Right ventricle myocardium inferior (tissue), 1 donor: ENCODE measurements around the gene IL1R2. TPM values are rescaled to one million over a fixed set of nuclear protein-coding genes. Genes with fewer than 3 reads are reported as not detected.

Experiments
- ATAC-seq: fragments of 200-7000 bp; cut with Tn5 transposase; one replicate; pipeline ENCODE4 v1.9.1; 2020; ENCODE audit warnings: mild to moderate bottlenecking, moderate library complexity
- DNase-seq: peaks from one replicate; pipeline ENCODE4 v3.0.0; 2021; ENCODE audit errors: missing footprints
- intact Hi-C: fragments of 100-400 bp; cut with DNase I; formaldehyde crosslinking; loops from one replicate; pipeline ENCODE4 v1.11.0; 2022
- total RNA-seq: library from RNA; stranded (reverse); fragmentation: NEBNext Ultra II Directional; extraction: Animal tissue kit (Norgen Biotek cat#: 25700); gene quantifications from one replicate; pipeline ENCODE4 v1.2.1, GENCODE V29; 2021
- donor health status: DM: no; HTN: yes; CAD: no; lungs with severe emphysema.

IL1R2 gene
- total RNA-seq, 1 donor from 2014 or later, result 1.3 TPM

DNA sequence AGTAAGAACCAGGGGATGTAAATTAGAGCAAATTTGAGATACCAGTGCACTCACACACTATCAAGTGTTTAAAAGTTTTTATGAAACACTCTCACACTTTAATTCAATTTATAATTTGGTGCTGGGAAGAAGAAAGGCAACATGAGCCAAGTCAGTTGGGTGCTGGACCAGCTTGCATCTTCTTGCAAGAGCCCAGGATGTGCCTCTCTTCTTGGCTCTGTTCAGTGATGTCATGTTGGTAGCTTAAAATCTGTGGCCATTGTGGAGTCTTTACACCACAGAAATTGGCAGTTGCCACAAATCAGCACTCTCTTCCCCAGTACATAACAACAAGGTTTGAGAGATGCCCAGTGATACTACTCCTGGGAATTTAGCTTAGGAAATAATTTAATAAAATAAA lies 38.2 kb downstream of the IL1R2 start:
- no peak for ATAC-seq
- DNase-seq, result no peak
- intact Hi-C loops, result no loop called here

DNA sequence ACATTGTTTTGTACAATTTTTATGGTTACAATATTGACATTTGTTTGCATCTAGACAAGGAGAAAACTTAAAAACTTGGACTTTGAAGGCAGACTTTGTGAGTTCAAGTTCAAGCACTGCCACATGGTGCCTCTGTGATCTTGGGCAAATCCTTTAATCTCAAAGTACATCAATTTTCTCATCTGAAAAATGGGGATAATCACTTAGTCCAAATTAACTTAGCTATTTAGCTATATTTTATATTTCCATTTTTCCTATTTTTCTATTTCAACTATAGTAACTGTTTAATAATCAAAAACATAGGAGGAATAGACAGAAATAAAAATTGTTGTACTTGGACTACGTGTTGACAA lies 38.7 kb downstream of the IL1R2 start:
- ATAC-seq (no peak), DNase-seq (no peak)
- intact Hi-C loops, result no loop called here

DNA sequence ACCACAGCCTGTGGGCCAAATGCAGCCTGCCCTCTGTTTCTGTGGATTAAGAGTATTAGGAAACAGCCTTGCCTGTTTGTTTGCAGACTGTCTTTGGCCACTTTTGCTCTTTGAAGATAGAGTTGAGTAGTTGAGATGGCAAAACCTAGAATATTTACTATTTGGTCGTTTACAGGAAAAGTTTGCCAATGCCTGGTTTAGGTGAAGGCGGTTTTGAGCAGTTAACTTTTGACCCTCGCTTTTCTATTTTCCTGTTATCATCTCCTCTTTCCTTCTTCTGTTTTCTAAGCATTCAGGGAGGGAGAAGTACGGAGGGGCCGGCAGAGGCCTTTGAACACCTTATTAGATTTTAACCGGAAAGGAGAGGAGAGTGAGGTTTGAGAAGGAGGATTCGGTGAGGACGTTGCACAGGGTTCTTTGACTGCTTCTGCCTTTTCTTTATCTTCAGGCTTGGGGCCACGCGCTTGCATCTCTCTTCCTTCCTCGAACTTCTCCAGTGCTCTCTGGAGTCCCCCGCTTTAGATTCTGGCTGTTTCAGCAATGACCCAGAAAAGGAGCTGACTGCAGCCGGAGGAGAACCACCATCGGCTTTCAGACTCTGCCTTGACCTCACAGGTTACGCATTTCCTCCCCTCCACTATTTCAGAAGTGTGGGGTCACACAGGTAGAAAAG lies 39.2 kb downstream of the IL1R2 start:
- intact Hi-C loops, result no loop called here
- DNase-seq, result peak; percentile 66
- no peak for ATAC-seq

GRCh38 chr2:102032368-102033030 lies 40.7 kb downstream of the IL1R2 start:
- ATAC-seq, result no peak
- no peak for DNase-seq
- intact Hi-C loops, result no loop called here

- intact Hi-C loops, result no loop called here
Measured at GRCh38 chr2:102033031-102033749, 41.4 kb downstream of the IL1R2 start.

GRCh38 chr2:102033750-102034682 lies 42.3 kb downstream of the IL1R2 start:
- ATAC-seq, result no peak
- no peak for DNase-seq
- intact Hi-C loops, result no loop called here

More at GRCh38 chr2:102033031-102033749, 41.4 kb downstream of the IL1R2 start:
- DNase-seq (peak; percentile 60), ATAC-seq (peak; percentile 69)

- intact Hi-C loops, result no loop called here
- DNase-seq (peak; percentile 49), ATAC-seq (no peak)
Measured at GRCh38 chr2:102034683-102035548, 43.2 kb downstream of the IL1R2 start.

DNA sequence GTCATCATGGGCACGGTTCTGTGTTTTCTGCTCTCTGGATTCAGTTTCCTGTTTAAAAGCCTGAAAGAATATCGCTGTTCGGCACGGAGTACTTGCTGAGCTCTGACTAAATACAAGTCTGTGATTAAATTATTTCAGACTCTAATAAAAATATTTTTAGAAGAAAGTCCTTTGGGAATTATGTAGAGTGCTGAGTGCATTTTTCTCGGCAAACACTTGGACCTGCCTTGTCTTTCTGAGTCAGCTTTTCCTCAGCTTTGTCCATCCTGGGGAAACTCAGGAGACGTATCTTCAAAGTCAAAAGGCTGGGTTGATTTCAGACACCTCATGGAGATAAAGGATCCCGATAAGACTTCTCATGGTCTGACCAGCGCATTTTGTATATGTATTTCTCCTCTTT lies 45.9 kb downstream of the IL1R2 start:
- DNase-seq (no peak), ATAC-seq (peak; percentile 65)
- intact Hi-C loops, result no loop called here

DNA sequence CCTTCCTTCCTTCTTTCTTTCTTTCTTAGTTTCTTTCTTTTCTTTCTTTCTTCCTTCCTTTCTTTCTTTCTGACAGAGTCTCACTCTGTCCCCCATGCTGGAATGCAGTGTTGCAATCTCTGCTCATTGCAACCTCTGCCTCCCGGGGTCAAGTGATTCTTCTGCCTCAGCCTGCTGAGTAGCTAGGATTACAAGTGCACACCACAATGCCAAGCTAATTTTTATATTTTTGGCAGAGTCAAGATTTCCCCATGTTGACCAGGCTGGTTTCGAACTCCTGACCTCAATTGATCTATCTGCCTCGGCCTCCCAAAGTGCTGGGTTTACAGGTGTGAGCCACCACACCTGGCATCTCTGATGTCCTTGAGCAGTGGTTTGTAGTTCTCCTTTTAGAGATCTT lies 48.5 kb downstream of the IL1R2 start:
- ATAC-seq (no peak), DNase-seq (no peak)
- intact Hi-C loops, result no loop called here

GRCh38 chr2:102041351-102041750 lies 49.6 kb downstream of the IL1R2 start:
- ATAC-seq (peak; percentile 62), DNase-seq (no peak)
- intact Hi-C loops, result no loop called here

DNA sequence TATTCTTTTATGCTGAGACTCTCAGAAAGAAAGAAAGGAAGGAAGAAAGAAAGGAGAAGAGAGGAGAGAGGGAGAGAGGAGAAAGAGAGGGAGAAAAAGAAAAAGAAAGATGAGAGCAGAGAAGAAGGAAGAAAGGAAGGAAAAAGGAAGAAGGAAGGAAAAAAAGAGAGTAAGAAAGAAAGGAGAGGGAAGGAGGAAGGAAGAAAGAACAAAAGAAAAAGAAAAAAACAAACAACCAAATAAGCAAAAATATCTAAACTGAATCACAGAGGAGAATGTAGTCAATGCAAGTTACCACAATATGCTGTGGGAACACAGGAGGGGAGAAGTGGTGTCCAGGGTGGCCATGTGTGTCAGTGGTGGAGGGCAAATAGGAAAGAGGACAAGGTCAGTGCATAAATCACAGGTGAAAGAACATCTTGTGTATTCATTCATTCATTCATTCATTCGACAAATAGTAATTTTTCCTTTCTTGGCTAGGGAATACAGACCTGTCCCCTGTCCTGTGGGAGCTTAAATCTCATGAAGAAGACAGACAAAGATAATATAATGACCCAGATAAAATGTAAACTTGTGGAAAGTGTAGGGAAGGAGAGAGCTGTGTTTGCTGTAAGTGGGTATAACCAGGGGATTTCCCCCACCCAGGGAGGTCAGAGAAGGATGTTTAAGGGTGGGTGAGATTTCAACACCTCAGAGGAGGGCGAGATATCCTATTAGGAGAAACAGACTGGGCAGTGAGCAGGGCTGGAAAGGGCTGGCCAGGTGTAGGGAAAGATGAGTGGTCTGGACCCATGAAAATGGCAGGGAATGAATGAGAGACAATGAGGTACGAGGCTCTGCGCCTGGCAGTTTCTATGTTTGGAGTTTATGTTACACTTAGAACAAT lies 50.7 kb downstream of the IL1R2 start:
- ATAC-seq (no peak), DNase-seq (no peak)
- intact Hi-C loops, result no loop called here

- intact Hi-C loops, result no loop called here
- DNase-seq, result no peak
- no peak for ATAC-seq
Measured at GRCh38 chr2:102043560-102043959, 51.8 kb downstream of the IL1R2 start.

GRCh38 chr2:102044235-102044896 lies 52.6 kb downstream of the IL1R2 start:
- intact Hi-C loops, result no loop called here
- ATAC-seq (no peak), DNase-seq (no peak)

DNA sequence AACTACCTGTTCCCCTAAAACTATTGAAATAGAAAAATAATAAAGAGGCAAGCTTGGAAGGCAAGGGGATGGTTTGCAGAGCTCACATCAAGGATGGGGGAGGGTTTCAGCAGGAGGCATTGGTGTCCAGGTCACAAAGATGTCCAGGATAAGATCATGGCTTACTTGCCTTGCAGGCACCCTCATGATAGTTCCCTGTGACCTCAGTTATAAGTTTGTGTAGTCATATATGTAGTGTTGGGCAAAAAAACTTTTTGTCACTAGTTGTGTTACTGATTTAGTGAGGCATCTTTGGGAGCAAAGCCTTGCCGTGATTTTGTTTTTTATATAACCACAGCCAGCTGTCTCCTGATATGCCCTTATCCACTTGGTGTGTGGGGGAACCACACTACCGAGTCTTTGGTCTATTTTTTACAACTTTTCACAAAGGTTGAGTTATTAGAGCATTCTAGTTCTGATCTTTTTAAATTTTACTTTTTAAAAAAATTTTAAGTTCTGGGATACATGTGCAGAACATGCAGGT lies 53.3 kb downstream of the IL1R2 start:
- DNase-seq, result no peak
- intact Hi-C loops, result no loop called here
- no peak for ATAC-seq

DNA sequence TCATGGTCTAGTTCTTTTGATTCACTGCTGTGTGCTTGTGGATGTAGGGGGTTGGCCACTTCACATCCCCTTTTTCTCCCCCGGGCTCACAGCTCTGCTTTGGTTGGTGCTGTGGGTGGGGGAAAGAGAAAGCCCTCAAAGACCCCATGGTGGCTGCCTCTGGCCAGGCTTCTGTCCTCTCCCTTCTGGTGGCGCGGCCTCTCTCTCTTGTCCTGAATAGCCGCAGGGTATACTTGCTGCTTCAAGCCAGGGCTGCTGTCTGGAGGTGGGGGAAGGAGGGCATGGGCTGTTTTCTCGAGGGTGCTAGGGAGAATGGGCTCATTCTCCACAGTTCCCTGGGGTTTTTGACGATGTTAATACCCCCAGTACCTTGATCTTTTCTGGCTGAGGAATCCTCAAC lies 53.9 kb downstream of the IL1R2 start:
- intact Hi-C loops, result no loop called here
- no peak for ATAC-seq
- no peak for DNase-seq

GRCh38 chr2:102046135-102046986 lies 54.6 kb downstream of the IL1R2 start:
- ATAC-seq, result no peak
- intact Hi-C loops, result no loop called here

More at GRCh38 chr2:102046135-102046986, 54.6 kb downstream of the IL1R2 start:
- DNase-seq, result no peak
